Sigmoid colon (tissue), 7 donors: ENCODE data around the gene DTWD1. TPM values are rescaled to one million over a fixed set of nuclear protein-coding genes. Genes with fewer than 3 reads are reported as not detected.

Source experiments
- DNase-seq: peaks from one replicate; pipeline ENCODE4 v3.0.0-alpha.2; 2019
- H3K27ac ChIP-seq, 4 donors: fragments of 200-600 bp; sonication (generic); one replicate each; pipeline ENCODE4 v1.5.1; 2016 to 2019; ENCODE audit warnings: mild to moderate bottlenecking in 1 of 4
- H3K27me3 ChIP-seq, 3 donors: fragments of 200-600 bp; sonication (generic); one replicate each; pipeline ENCODE4 v1.5.1; 2019; ENCODE audit warnings: mild to moderate bottlenecking in 1 of 3
- H3K36me3 ChIP-seq, 4 donors: fragments of 200-600 bp; sonication (generic); one replicate each; pipeline ENCODE4 v1.5.1; 2016 to 2019
- H3K4me1 ChIP-seq, 4 donors: fragments of 200-600 bp; sonication (generic); one replicate each; pipeline ENCODE4 v1.5.1; 2017 to 2019
- H3K4me3 ChIP-seq, 4 donors: fragments of 200-600 bp; sonication (generic); one replicate each; pipeline ENCODE4 v1.5.1; 2017 to 2019; ENCODE audit warnings: mild to moderate bottlenecking in 2 of 4, moderate library complexity in 1 of 4
- H3K9me3 ChIP-seq, 4 donors: fragments of 200-600 bp in 3 of 4; sonication (generic) in 3 of 4; one replicate each; pipeline versions ENCODE4 v1.5.1 to v1.6.1; 2013 to 2019
- EP300 ChIP-seq, 4 donors: sonication (generic); formaldehyde crosslinking; IDR thresholded peaks; one replicate each; pipeline ENCODE4 v1.6.1; 2017; ENCODE audit warnings: antibody characterized with exemption in 4 of 4
- POLR2A ChIP-seq, 2 donors: fragments of 450-650 bp; IDR thresholded peaks; one replicate each; pipeline ENCODE4 v1.6.1; 2016; ENCODE audit warnings: antibody characterized with exemption in 2 of 2, mild to moderate bottlenecking in 2 of 2, moderate library complexity in 2 of 2
- POLR2AphosphoS5 ChIP-seq, 4 donors: sonication (generic); formaldehyde crosslinking; IDR thresholded peaks; one replicate each; pipeline ENCODE4 v1.6.1; 2017; ENCODE audit warnings: antibody characterized with exemption in 4 of 4
- WGBS, 2 donors: extraction: QIAGEN DNeasy Blood & Tissue Kit; methylation state at CpG; one replicate each; pipeline ENCODE4 v1.1.7; 2013; 5-methylcytosine and 5-hydroxymethylcytosine counted together
- intact Hi-C: fragments of 100-400 bp; cut with DNase I; formaldehyde crosslinking; loops from one replicate; pipeline ENCODE4 v1.15.1; 2023
- polyA plus RNA-seq, 3 donors: library from polyadenylated mRNA; stranded (reverse); fragments of 200-250 nt; gene quantifications; one replicate each; pipeline ENCODE4 v1.2.3, GENCODE V29; 2013
- total RNA-seq, 4 donors: library from RNA; depleted of rRNA; stranded (reverse); fragments of >200 nt; gene quantifications; one replicate each; pipeline ENCODE4 v1.1.0, GENCODE V29; 2016
- TF ChIP-seq, protein P1 (sequence below), 4 experiments: fragments of 450-650 bp in 3 of 4; fragments of 200-600 bp in 1 of 4; IDR thresholded peaks; one replicate each; pipeline ENCODE4 v1.5.1; 2016 to 2019; ENCODE audit warnings: antibody characterized with exemption in 4 of 4, mild to moderate bottlenecking in 3 of 4, moderate library complexity in 2 of 4
- donor health status: healthy with polysubstance abuse.
- donor health status: Bipolar disorder and iron deficiency.
- donor health status: healthy.

The DTWD1 gene
- total and polyA plus RNA-seq, 7 donors = 10.6 to 39.8 (median 22.7) TPM

DNA sequence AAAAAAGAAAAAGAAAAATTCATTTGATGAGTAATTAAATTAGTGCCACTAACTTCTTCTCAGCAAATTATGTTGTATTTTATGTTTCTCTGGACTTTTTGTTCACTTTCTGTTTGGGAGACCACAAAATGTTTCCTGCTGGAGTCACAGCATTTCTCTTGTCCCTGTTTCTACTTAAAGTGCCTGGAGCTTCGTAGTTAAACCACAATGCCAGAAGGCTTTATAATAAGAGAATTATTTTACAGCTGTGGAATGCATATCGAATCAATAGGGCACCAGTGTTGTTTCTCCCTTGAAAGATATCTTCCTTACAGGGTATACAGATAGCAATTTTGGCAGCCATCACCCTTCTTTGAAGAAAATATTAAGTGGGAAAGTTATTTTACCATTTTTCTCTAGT is 3.2 kb downstream of the DTWD1 start:
- intact Hi-C loops = loop anchor here (5.0 to 10.0 kb wide), 7 partner anchors 143 to 513 kb away; partner anchors contain the start of genes COPS2 and FGF7
- peaks cover 5 to 40% (median 8%) of the 10 kb centered on the region in 4 donors for H3K36me3 ChIP-seq
- H3K4me1 ChIP-seq = peaks cover 0 to 45% (median 25%) of the 10 kb centered on the region in 4 donors
- TF ChIP-seq EP300 (IDR thresholded peaks at IDR 0.05) (no peak), POLR2AphosphoS5 (IDR thresholded peaks at IDR 0.05) (no peak)
- H3K9me3 ChIP-seq = peaks cover 0 to 8% (median 1%) of the 10 kb centered on the region in 4 donors
- H3K27me3 ChIP-seq = no peaks in the 10 kb centered on the region
- 50 to 78% methylated on average over 2 of the region's 2 CpGs for WGBS, 2 donors
- peak overlapping the region in 2 of 4 donors; percentile 6 to 94 for H3K27ac ChIP-seq
- DNase-seq = no peak
- no peak overlapping the region for H3K4me3 ChIP-seq

DNA sequence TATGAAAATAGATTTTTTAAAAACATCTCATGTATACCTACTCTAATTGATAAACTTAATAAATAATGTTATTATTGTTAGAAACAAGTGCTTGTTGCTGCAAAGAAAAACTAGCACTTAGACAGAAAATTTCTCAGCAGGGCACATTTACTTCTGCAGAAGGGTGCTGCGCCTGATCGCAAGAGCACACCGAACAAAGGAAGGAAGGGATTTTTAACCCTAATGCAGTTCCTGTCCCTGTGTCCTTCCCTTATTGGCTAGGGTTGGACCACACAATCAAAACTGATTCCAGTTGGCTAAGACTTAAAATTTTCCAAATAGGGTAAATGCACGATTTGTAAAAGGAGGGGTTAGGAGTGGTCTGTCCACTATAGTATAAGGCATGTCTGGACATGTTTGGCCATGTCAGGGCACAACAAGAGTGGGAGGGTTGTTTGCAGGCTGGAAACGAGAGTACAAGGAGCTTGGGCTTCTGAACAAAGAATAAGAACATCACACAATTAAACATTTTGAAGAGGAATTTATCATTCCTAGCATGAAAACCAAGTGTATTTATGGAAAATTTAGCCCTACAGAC is 4.7 kb downstream of the DTWD1 start:
- H3K27me3 ChIP-seq = no peaks in the 10 kb centered on the region
- TF ChIP-seq POLR2AphosphoS5 (IDR thresholded peaks at IDR 0.05) = no peak
- TF ChIP-seq, protein P1, sequence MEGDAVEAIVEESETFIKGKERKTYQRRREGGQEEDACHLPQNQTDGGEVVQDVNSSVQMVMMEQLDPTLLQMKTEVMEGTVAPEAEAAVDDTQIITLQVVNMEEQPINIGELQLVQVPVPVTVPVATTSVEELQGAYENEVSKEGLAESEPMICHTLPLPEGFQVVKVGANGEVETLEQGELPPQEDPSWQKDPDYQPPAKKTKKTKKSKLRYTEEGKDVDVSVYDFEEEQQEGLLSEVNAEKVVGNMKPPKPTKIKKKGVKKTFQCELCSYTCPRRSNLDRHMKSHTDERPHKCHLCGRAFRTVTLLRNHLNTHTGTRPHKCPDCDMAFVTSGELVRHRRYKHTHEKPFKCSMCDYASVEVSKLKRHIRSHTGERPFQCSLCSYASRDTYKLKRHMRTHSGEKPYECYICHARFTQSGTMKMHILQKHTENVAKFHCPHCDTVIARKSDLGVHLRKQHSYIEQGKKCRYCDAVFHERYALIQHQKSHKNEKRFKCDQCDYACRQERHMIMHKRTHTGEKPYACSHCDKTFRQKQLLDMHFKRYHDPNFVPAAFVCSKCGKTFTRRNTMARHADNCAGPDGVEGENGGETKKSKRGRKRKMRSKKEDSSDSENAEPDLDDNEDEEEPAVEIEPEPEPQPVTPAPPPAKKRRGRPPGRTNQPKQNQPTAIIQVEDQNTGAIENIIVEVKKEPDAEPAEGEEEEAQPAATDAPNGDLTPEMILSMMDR (IDR thresholded peaks at IDR 0.05) = no peak
- no peak for TF ChIP-seq POLR2A (IDR thresholded peaks at IDR 0.05)
- TF ChIP-seq EP300 (IDR thresholded peaks at IDR 0.05) = no peak
- peaks cover 0 to 8% (median 1%) of the 10 kb centered on the region in 4 donors for H3K9me3 ChIP-seq
- H3K36me3 ChIP-seq = peaks cover 5 to 49% (median 8%) of the 10 kb centered on the region in 4 donors
- no peak overlapping the region for H3K27ac ChIP-seq
- peaks cover 0 to 36% (median 19%) of the 10 kb centered on the region in 4 donors for H3K4me1 ChIP-seq
- intact Hi-C loops = loop anchor here (10.0 kb wide), 1 partner anchor 471 kb away; the partner anchor contains the start of gene COPS2
- H3K4me3 ChIP-seq = no peak overlapping the region
- no peak for DNase-seq
- 95% methylated on average over 5 of the region's 5 CpGs for WGBS, 2 donors

DNA sequence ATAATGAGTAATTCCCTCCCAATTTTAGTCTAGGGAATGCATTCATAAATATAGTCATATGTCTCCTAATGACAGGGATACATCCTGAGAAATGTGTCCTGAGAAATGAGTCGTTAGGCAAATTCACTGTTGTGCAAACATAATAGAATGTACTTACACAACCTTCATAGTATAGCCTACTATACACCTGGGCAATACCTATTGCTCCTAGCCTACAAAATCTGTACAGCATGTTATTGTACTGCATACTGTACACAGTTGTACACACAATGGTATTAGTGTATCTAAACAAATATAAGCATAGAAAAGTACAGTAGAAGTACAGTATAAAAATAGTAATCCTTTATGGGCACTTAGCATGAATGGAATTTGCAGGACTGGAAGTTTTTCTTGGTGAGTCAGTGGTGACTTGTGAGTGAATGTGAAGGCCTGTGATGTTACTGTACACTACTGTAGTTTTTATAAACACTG is 6.6 kb downstream of the DTWD1 start:
- peaks cover 0 to 27% (median 14%) of the 10 kb centered on the region in 4 donors for H3K4me1 ChIP-seq
- no peaks in the 10 kb centered on the region for H3K27me3 ChIP-seq
- H3K9me3 ChIP-seq = peaks cover 0 to 8% (median 1%) of the 10 kb centered on the region in 4 donors
- no peak overlapping the region for H3K4me3 ChIP-seq
- no peak overlapping the region for H3K27ac ChIP-seq
- no peak for TF ChIP-seq EP300 (IDR thresholded peaks at IDR 0.05)
- no peak for TF ChIP-seq POLR2AphosphoS5 (IDR thresholded peaks at IDR 0.05)
- no peak for TF ChIP-seq POLR2A (IDR thresholded peaks at IDR 0.05)
- TF ChIP-seq, protein P1 (IDR thresholded peaks at IDR 0.05) = no peak
- WGBS, 2 donors = 28 to 71% methylated on average over 1 of the region's 1 CpG
- no peak for DNase-seq
- H3K36me3 ChIP-seq = peaks cover 5 to 60% (median 8%) of the 10 kb centered on the region in 4 donors
- intact Hi-C loops = loop anchor here (10.0 kb wide), 1 partner anchor 473 kb away; the partner anchor contains the start of gene COPS2

DNA sequence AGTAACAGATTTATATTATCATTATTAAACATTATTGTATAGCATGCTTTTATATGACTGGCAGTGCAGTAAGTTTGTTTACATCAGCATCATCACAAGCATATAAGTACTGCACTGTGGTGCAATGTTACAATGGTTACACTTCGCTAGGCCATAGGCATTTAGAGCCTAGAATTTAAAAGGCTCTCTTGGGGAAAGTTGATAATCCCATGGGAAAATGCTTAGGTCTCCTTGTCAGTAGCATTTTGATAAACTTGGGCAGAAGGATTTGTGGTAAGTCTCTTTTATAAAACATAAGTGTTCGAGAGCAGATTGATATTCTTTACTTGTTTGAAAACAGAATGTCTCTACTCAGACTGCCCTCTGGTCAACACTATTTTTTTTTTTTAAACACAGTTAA is 7.5 kb downstream of the DTWD1 start:
- 90% methylated on average over 2 of the region's 2 CpGs for WGBS, 2 donors

DNA sequence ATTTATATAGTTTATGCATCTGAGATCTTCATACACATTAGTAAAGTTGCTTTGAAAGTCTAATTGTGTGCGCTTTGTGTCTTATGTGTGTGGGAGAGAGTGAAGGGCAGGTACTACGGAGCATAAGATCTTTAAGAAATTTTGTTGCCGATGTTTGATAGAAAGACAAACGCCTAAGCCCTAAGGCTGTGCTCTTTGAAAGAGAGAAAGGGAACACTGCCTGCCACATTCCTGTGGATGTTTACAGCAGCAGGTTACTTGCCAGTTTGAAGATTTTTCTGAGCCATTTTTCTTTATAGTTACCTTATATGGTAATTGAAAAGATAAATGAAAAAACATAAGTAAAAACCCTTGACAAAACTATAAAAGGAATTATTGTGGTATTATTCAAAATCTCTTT is 17.0 kb downstream of the DTWD1 start:
- Histone ChIP-seq H3K27me3 (no peaks in the 10 kb centered on the region), H3K27ac (peak overlapping the region; percentile 14 to 53 (median 42)), H3K36me3 (peaks cover 0 to 18% (median 11%) of the 10 kb centered on the region in 4 donors), H3K4me1 (peaks cover 0 to 20% (median 10%) of the 10 kb centered on the region in 4 donors), H3K9me3 (no peaks in the 10 kb centered on the region), H3K4me3 (peak overlapping the region in 1 of 4 donors; percentile 2)
- intact Hi-C loops = no loop called here
- 93 to 95% methylated on average over 4 of the region's 4 CpGs for WGBS, 2 donors
- no peak for DNase-seq
- TF ChIP-seq EP300 (IDR thresholded peaks at IDR 0.05) (no peak), POLR2AphosphoS5 (IDR thresholded peaks at IDR 0.05) (no peak), POLR2A (IDR thresholded peaks at IDR 0.05) (no peak)
- TF ChIP-seq, protein P1 (IDR thresholded peaks at IDR 0.05) = no peak

More for the DNA sequence above, 7.5 kb downstream of the DTWD1 start:
- no peak overlapping the region for H3K27ac ChIP-seq
- H3K27me3 ChIP-seq = no peaks in the 10 kb centered on the region
- H3K36me3 ChIP-seq = peaks cover 5 to 60% (median 8%) of the 10 kb centered on the region in 4 donors
- peaks cover 0 to 18% (median 5%) of the 10 kb centered on the region in 4 donors for H3K4me1 ChIP-seq
- peaks cover 0 to 8% (median 1%) of the 10 kb centered on the region in 4 donors for H3K9me3 ChIP-seq
- intact Hi-C loops = loop anchor here (10.0 kb wide), 1 partner anchor 474 kb away; the partner anchor contains the start of gene COPS2
- no peak overlapping the region for H3K4me3 ChIP-seq
- TF ChIP-seq, protein P1 (IDR thresholded peaks at IDR 0.05) = no peak
- TF ChIP-seq POLR2AphosphoS5 (IDR thresholded peaks at IDR 0.05) (no peak), EP300 (IDR thresholded peaks at IDR 0.05) (no peak), POLR2A (IDR thresholded peaks at IDR 0.05) (no peak)
- DNase-seq = no peak
